Astrocyte (in vitro differentiated cells and primary cell): ENCODE measurements around the gene TMEM225B. TPM values are rescaled to one million over a fixed set of nuclear protein-coding genes. Genes with fewer than 3 reads are reported as not detected.
A peak's percentile ranks its signal among the peaks of the same experiment; 100 is the strongest.

Source experiments
- DNase-seq: peaks from one replicate; pipeline ENCODE4 v3.0.0-alpha.2; 2010; ENCODE audit warnings: low read depth
- FAIRE-seq: peaks from 2 replicates; lab custom pipeline; 2011; peaks lifted over from hg19 to GRCh38; lab: Jason Lieb, UNC
- H2AFZ ChIP-seq: 2 replicates; pipeline ENCODE4 v1.6.0; 2012; ENCODE audit warnings: low read depth, low read length, inconsistent platforms
- H3K27ac ChIP-seq: 2 replicates; pipeline ENCODE4 v1.5.1; 2011; ENCODE audit warnings: low read depth, low read length, inconsistent platforms
- H3K27me3 ChIP-seq: 2 replicates; pipeline ENCODE4 v1.6.0; 2011; ENCODE audit warnings: low read length, inconsistent platforms; ENCODE audit not compliant: insufficient read depth
- H3K36me3 ChIP-seq: 2 replicates; pipeline ENCODE4 v1.5.1; 2011; ENCODE audit warnings: low read length, inconsistent platforms; ENCODE audit not compliant: insufficient read depth
- H3K4me1 ChIP-seq: 2 replicates; pipeline ENCODE4 v1.5.1; 2011; ENCODE audit warnings: low read length, inconsistent platforms; ENCODE audit not compliant: insufficient read depth
- H3K4me2 ChIP-seq: 2 replicates; pipeline ENCODE4 v1.6.0; 2012; ENCODE audit warnings: low read length, inconsistent platforms
- H3K4me3 ChIP-seq: 2 replicates; pipeline ENCODE4 v1.5.1; 2011; ENCODE audit warnings: low read depth, mild to moderate bottlenecking, low read length, inconsistent platforms; ENCODE audit not compliant: insufficient read depth
- H3K79me2 ChIP-seq: 2 replicates; pipeline ENCODE4 v1.6.0; 2012; ENCODE audit warnings: mild to moderate bottlenecking, low read length, inconsistent platforms; ENCODE audit not compliant: insufficient read depth
- H3K9ac ChIP-seq: 2 replicates; pipeline ENCODE4 v1.6.0; 2012; ENCODE audit warnings: mild to moderate bottlenecking, low read length, inconsistent platforms
- H3K9me3 ChIP-seq: 2 replicates; pipeline ENCODE4 v1.5.1; 2012; ENCODE audit warnings: low read depth, mild to moderate bottlenecking, low read length, inconsistent platforms; ENCODE audit not compliant: insufficient read depth
- H4K20me1 ChIP-seq: 2 replicates; pipeline ENCODE4 v1.6.0; 2012; ENCODE audit warnings: low read length, inconsistent platforms; ENCODE audit not compliant: insufficient read depth
- H3K27ac Mint-ChIP-seq: one replicate; pipeline ENCODE4 v1.8.0; 2021; ENCODE audit warnings: mild to moderate bottlenecking, mixed read lengths; ENCODE audit not compliant: unreplicated experiment
- H3K27me3 Mint-ChIP-seq: one replicate; pipeline ENCODE4 v1.8.0; 2021; ENCODE audit warnings: low read depth, mixed read lengths; ENCODE audit not compliant: unreplicated experiment
- H3K36me3 Mint-ChIP-seq: one replicate; pipeline ENCODE4 v1.8.0; 2021; ENCODE audit warnings: low read depth, mixed read lengths; ENCODE audit not compliant: unreplicated experiment
- H3K4me1 Mint-ChIP-seq: one replicate; pipeline ENCODE4 v1.8.0; 2021; ENCODE audit warnings: low read depth, mixed read lengths; ENCODE audit not compliant: unreplicated experiment
- H3K4me3 Mint-ChIP-seq: one replicate; pipeline ENCODE4 v1.8.0; 2021; ENCODE audit warnings: mild to moderate bottlenecking, moderate library complexity, mixed read lengths; ENCODE audit not compliant: unreplicated experiment
- H3K9me3 Mint-ChIP-seq: one replicate; pipeline ENCODE4 v1.8.0; 2021; ENCODE audit warnings: mild to moderate bottlenecking, mixed read lengths; ENCODE audit not compliant: unreplicated experiment
- CTCF ChIP-seq: IDR thresholded peaks from 2 replicates; pipeline ENCODE4 v1.5.1; 2011; ENCODE audit warnings: low read depth, mild to moderate bottlenecking, inconsistent platforms, low read length, moderate library complexity; ENCODE audit not compliant: insufficient read depth
- EZH2 ChIP-seq: IDR thresholded peaks from 2 replicates; pipeline ENCODE4 v1.6.1; 2012; ENCODE audit warnings: mild to moderate bottlenecking, low read length, inconsistent platforms; ENCODE audit not compliant: insufficient read depth
- total RNA-seq: library from RNA; stranded (reverse); gene quantifications from 2 replicates; pipeline ENCODE4 v1.2.1, GENCODE V29; 2021

TMEM225B gene
- total RNA-seq, 1 donor from 2014 or later, result 0.23 TPM

DNA sequence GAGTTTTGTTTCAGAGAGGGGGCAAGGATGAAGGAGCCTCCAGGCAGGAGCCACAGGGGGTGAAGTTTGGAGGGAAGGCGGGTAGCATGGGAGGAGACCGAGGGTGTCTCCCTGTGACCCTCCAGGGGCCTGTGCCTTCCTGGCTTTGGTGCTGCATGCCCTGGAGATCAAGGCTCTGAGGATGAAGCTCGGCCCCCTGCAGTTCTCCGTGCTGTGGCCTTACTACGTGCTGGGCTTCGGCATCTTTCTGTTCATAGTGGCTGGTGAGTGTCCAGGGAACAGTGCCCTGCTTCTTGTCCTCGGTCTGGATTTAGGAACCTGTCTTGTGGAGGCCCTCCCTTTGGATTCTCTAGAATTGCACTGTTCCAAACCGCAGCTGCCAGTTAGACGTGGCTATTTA, 9.5 kb downstream of the TMEM225B start:
- H3K9me3 ChIP-seq, result no peaks in the 10 kb centered on the region
- no peak for FAIRE-seq
- Mint-ChIP-seq H3K36me3 (no peaks in the 10 kb centered on the region), H3K4me3 (no peak overlapping the region), H3K4me1 (no peaks in the 10 kb centered on the region), H3K27me3 (peaks cover 43% of the 10 kb centered on the region), H3K27ac (no peak overlapping the region), H3K9me3 (peaks cover 3% of the 10 kb centered on the region)
- no peak overlapping the region for H3K4me3 ChIP-seq
- TF ChIP-seq EZH2 (no peak), CTCF (no peak)
- no peak overlapping the region for H3K27ac ChIP-seq
- H3K9ac ChIP-seq, result no peak overlapping the region
- no peak for DNase-seq
- no peaks in the 10 kb centered on the region for H3K4me1 ChIP-seq
- H3K4me2 ChIP-seq, result no peak overlapping the region
- H3K36me3 ChIP-seq, result no peaks in the 10 kb centered on the region
- no peaks in the 10 kb centered on the region for H4K20me1 ChIP-seq
- no peaks in the 10 kb centered on the region for H3K79me2 ChIP-seq
- no peak overlapping the region for H2AFZ ChIP-seq
- no peaks in the 10 kb centered on the region for H3K27me3 ChIP-seq

DNA sequence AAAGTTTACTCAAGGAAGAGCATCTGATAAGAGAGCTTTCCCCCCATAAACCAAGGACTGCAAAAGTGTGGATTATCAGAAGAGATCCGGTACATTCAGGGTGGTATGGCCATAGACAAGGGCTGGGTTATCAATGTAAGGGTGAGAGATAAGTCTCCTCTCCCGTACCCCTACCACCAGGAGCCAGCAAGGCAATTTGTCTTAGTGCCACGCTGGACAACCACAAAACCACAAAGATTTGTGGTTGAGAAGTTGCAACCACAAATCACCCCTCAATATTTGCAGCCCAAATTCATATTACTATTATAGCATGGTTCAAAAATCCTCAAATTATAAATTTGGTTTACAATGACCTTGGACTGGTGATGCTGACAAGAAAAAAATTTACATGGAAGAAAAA, 16.4 kb downstream of the TMEM225B start:
- peaks cover 3% of the 10 kb centered on the region for H3K9me3 Mint-ChIP-seq
- FAIRE-seq, result no peak
- TF ChIP-seq EZH2 (no peak), CTCF (no peak)
- Histone ChIP-seq H3K4me3 (no peak overlapping the region), H3K4me2 (no peak overlapping the region), H3K36me3 (peaks cover 6% of the 10 kb centered on the region), H3K9ac (no peak overlapping the region), H3K4me1 (peaks cover 4% of the 10 kb centered on the region), H4K20me1 (peaks cover 9% of the 10 kb centered on the region), H3K27me3 (no peaks in the 10 kb centered on the region), H3K79me2 (peaks cover 23% of the 10 kb centered on the region), H3K9me3 (no peaks in the 10 kb centered on the region), H2AFZ (no peak overlapping the region), H3K27ac (no peak overlapping the region)
- peaks cover 5% of the 10 kb centered on the region for H3K36me3 Mint-ChIP-seq
- no peak overlapping the region for H3K4me3 Mint-ChIP-seq
- H3K27ac Mint-ChIP-seq, result no peak overlapping the region
- peaks cover 22% of the 10 kb centered on the region for H3K27me3 Mint-ChIP-seq
- peaks cover 16% of the 10 kb centered on the region for H3K4me1 Mint-ChIP-seq
- no peak for DNase-seq

- FAIRE-seq (no peak), DNase-seq (no peak)
- Histone ChIP-seq H3K36me3 (peaks cover 7% of the 10 kb centered on the region), H3K27me3 (no peaks in the 10 kb centered on the region), H3K4me1 (peaks cover 4% of the 10 kb centered on the region), H2AFZ (peak overlapping the region; percentile 100), H3K4me3 (peak overlapping the region; percentile 77), H3K9ac (peak overlapping the region; percentile 92), H3K79me2 (peaks cover 27% of the 10 kb centered on the region), H3K9me3 (no peaks in the 10 kb centered on the region), H3K4me2 (peak overlapping the region; percentile 93), H4K20me1 (peaks cover 11% of the 10 kb centered on the region), H3K27ac (no peak overlapping the region)
- Mint-ChIP-seq H3K9me3 (no peaks in the 10 kb centered on the region), H3K4me3 (peak overlapping the region; percentile 92), H3K27me3 (peaks cover 12% of the 10 kb centered on the region), H3K4me1 (peaks cover 16% of the 10 kb centered on the region), H3K27ac (peak overlapping the region; percentile 91), H3K36me3 (peaks cover 9% of the 10 kb centered on the region)
- TF ChIP-seq EZH2 (no peak), CTCF (no peak)
Observed at GRCh38 chr7:99615989-99616358, 17.9 kb downstream of the TMEM225B start.
